Measurements from ENCODE around the gene ADTRP.
A peak's percentile ranks its signal among the peaks of the same experiment; 100 is the strongest.

Gene ADTRP, protein sequence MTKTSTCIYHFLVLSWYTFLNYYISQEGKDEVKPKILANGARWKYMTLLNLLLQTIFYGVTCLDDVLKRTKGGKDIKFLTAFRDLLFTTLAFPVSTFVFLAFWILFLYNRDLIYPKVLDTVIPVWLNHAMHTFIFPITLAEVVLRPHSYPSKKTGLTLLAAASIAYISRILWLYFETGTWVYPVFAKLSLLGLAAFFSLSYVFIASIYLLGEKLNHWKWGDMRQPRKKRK

DNA sequence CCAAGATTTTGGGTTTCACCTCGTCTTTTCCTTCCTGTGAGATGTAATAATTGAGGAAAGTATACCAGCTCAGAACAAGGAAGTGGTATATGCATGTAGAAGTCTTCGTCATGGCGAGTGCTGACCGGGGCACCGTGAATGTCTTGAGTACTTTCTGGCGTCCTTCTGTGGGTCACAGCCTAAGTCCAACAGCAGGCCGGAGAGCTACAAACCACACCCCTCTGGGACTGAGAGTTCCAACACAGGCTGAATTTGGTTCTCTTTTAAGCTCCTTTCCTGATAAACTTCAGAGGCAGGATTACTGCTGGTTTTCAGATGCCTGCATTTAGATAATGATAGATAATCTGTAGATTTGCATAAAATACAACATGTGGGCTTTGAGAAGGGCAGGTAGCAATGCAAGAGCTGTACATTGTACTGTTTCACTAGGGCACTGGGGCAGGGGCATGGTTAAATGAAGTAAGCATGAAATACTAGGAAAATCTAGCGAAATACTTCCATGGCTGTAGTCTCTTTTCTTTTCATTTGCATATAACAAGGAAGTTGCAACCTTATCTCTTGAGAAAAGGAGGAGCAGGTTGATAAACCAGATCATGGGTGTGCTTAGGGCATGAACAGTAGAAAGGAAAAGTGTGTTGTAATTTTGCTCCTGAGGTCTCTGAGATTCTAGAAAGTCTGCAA is at the start of gene ADTRP:
Gene ADTRP (minus strand): TSS at position 156 of the 681 bp plus-strand sequence. CDS start 44 bp downstream, at position 112.
- DNase-seq: no peak

- no peak for DNase-seq
These were observed 48.2 kb upstream of the ADTRP start for GRCh38 chr6:11826779-11827178.

DNA sequence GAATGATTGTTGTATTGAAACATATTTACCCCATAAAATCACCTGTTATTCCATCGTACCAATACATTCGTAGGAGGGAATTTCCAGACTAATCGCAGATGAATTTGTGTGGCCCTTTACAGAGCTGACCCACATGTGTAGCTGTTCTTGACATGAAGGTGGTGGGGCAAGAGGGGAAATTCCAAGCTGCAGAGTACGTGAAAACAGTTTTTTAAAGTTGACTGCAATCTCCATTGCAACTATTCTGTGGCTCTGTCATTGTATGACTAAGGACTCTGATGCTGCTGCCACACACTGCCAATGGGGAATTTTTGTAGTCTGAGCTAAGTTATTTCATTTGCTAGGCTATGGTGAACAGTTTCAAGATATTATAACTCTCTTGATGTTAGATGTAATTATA is 46.4 kb upstream of the ADTRP start:
- no peak for DNase-seq

DNA sequence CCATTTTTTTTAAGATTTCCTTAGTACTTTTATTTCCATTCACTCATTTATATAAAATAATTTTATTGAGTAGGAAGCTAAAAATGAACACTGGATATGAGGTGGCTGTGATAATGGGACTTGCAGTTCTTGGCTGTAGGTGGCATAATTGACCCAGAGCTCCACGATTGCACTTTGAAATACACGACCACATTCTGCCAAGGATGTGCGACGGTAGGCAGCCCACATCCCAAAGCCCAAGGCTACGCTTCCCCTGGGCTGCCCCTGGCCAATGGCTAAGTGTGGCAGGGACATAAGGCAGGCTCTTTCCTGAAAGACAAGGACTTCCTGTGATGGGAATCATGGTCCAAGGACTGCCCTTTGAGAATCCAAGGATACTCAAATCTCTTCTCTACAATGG is 43.7 kb upstream of the ADTRP start:
- no peak for DNase-seq

DNA sequence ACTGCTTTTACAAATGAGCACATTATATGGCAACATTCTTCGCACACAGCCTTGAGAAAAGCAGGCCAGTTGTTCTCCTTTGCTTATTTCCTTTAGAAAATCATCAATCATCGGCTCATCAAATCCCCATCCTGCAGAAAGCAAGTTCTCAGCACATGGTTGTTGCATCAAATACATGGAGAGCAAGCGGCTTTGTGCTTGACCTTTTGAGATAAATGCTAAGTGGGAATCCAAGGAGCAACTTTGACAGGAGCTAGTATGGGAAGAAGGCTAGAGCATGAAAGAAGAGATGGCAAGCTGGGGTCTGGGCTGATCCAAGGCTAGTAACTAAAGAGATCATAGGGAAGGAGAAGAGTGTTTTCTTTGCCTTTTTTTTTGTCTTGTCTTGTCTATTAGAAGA is 43.2 kb upstream of the ADTRP start:
- DNase-seq: no peak

DNA sequence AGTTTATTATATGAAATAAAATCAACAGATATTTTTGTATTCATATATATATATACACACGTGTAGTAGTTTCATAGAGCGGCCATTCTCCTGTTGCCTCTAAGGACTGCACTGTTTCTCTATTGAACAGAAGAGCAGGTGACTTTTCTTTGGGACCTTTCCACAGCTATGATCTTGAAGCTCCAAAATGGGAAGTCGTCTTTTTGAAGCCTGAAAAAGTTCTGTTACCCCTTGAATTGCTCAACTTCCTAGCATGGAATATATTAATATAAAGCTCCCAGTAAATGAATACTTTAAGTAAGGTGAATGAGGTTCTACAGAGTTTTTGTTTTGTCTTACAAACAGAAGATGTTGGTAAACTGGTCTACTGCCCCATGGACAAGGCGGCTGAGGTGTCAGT is 42.2 kb upstream of the ADTRP start:
- DNase-seq: no peak

GRCh38 chr6:11819486-11819885 is 40.9 kb upstream of the ADTRP start:
- no peak for DNase-seq

- no peak for DNase-seq
These were observed 36.6 kb upstream of the ADTRP start for GRCh38 chr6:11815231-11815630.

DNA sequence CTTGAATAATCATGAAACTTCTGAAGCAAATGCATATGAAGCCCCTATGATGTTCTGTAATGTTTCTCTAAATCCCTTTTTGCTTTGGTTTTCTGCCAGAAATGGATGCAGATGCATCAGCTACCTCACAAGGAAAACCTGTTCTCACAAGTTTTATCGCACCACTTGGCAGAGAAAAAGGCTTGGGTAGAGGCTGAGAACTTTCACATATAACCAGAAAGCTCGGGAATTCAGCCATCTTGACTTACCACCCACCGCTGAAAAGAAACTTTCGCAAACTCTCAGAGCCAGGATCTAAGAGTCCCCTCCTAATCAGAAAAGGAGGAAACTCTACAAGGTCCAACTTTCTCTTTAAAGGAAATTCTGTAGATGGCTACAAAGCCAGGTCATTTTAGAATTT is 36.2 kb upstream of the ADTRP start:
- no peak for DNase-seq

GRCh38 chr6:11814106-11814505 is 35.5 kb upstream of the ADTRP start:
- no peak for DNase-seq

DNA sequence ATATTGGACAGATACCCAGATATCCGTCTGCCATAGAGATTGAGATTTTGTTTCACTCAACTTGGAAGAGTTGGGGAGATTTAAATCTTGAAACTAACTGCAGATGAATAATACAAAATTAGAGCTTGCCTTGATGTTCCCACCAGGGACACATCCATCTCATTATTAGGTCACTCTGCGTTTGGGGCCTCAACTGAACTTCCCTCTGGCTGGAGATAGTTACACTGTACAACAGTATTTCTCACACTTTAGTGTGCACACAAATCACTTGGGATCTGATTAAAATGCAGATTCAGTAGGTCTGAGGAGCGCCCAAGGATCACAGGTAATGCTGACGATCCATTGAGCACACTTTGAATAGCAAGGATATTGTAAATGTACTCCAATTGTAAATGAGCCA is 35.0 kb upstream of the ADTRP start:
- no peak for DNase-seq

- no peak for DNase-seq
These were observed 34.3 kb upstream of the ADTRP start for GRCh38 chr6:11812951-11813350.

DNA sequence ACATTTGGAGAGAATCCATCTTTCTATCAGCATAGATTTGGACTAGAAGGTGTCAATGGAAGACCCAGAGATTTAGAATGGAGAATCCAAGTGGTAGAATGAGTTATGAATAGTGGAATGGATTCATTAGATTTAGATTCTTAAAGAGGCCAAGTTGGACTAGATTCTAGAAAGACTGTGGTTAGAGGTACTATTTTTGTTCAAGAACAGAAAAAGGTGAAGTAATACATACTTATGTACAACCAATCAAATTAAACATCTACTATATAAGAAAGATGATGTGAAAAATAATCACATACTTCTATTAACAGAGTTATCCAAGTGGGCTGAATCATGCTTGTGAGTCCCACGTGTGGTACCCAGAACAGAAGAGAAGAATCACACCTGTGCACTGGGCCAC is 33.8 kb upstream of the ADTRP start:
- DNase-seq: no peak

DNA sequence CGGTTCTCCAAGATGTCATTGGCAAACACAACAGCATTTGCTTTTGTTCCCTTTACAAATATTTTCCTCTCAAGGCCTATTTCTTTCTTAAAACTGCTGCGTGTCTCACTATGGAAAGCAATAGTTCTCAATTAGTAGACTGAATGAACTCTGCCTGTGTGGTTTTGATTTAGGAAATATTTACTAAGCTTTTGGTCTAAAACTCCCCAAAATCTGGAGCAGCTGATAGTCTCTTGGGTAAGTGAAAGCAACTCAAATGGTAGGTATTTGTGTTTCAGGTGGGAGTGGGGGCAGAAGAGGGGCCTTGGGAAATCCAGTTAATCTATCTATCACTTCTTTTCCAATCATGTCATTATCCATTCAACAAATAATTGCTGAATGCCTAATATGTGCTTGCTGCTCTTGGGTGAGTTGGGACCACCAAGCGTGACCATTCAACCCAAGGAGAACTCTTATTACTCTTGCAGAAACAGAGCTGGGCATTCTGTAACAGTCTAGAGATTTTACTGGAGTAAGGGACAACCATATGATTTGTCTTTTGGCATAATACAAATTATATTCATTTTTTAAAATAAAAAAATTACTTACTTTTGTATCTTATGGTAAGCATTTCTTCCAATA is 33.2 kb upstream of the ADTRP start:
- DNase-seq: no peak

GRCh38 chr6:11810854-11811643 is 32.4 kb upstream of the ADTRP start:
- DNase-seq: no peak

DNA sequence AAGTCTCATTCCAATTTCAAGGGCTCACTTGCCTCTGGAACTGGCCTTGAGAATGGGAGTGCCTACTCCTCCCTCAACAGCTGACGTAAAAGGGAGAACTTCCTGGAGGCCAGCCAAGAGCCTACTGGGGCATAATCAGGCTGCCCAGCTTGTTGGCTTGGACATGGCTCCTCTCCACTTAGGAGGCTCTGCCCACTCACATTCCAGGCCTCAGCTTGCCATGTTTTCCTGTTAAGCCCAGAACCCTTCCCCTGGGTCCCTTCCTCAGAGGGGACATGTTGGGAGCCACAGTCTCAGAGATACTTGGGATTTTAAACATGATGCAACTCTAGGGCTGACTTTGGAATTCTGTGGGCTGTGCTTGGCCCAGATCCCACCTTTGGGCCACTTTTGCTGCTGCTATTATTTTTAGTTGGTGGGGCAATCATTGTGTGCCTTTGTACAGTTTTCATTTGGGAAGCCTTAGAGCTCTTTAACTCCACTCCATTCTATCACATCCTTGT is 31.5 kb upstream of the ADTRP start:
- no peak for DNase-seq

DNA sequence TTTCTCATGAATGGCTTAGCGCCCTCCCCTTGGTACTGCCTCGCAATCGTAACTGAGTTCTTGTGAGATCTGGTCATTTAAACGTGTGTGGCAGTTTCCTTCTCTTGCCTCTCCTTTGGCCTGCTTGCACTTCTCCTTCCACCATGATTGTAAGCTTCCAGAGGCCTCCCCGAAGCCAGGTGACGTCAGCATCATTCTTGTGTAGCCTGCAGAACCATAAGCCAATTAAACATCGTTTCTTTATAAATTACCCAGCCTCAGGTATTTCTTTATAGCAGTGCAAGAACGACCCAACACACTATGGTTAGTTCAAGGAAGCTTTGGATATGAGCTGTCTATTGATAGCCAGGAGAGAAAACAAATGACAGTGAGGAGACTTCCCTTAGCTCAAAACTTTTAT is 29.5 kb upstream of the ADTRP start:
- DNase-seq: no peak

DNA sequence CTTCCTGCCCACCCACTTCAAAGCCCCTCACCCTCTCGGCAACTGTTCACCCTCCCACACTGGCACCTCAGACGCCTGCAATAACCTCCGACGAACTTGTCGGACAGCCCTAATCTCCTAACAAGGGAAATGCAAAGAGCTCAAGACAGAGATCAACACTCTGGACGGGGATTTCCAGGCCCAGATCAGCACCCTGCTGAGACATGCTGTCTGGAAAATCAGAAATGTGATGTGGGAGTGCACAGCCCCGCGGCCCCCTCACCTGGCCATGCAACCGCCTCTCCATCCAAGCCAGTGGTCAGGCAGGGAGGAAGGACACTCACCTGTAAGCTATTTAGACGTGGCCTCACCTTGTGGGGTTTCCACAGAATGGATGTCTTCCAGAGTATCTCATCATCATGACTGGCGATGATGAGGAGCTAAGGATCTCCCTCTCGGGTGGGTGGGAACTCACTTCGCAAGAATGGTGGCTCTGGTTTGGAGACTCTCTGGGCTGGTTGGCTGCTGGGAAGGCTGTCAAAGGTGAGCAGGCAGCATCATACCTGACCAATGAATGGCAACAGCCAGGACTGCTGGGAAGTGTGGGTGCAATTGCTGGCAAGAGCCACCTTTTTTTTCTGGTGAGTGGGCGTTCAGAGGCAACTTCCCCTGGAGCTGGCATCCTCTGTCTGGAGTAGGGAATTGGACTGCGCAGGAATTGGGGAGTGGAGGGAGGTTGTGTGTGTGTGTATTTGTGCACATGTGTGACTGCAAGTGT is 28.1 kb upstream of the ADTRP start:
- peak; percentile 22 for DNase-seq

- no peak for DNase-seq
These were observed 26.9 kb upstream of the ADTRP start for GRCh38 chr6:11805259-11806053.

DNA sequence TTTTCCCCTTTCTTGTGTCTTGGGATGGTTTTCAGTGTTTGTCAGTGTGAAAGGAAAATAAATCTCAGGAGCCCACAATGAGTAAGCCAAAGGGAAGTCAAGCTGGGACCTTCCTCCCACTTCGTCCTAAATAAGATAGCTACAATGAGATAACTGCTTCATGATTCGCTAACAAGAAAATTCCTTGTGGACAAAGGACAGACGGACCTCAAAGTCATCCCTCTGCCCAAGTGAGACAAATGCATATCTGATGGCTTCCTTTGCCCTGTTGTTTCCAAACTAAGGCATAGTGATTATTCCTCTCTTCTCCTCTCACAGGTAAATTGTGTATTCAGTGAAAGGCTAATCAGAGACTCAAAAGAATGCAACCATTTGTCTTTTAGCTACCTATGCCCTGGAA is 26.1 kb upstream of the ADTRP start:
- no peak for DNase-seq

GRCh38 chr6:11804135-11804534 is 25.5 kb upstream of the ADTRP start:
- DNase-seq: no peak

DNA sequence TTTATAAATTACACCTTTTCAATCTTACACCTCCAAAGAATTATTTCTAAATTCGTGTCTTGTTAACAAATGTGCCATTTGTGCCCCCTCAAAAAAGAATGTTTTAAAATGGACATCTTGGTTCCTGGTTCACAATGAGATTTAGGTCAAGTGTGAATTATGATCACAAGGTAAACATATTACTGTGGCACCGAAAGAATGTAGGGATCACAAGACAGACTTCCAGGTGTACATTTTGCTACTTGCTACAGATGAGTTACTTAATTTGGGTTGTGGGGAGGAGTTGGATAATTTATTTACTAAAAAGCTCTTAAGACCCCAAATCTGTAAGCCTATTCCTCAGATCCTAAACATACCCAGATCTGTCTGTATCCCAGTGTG is 25.0 kb upstream of the ADTRP start:
- DNase-seq: no peak

Data from activated T-cell treated with anti-CD3 and anti-CD28 coated beads, Interleukin-2, amount 50 U/mL, for 1 hour (primary cell).